A673 (cell line): ENCODE measurements around the gene KLRB1. TPM values are rescaled to one million over a fixed set of nuclear protein-coding genes. Genes with fewer than 3 reads are reported as not detected.
"Not testable (repeated sequence)": the region's sequence is repeated elsewhere in the genome, so short reads cannot be mapped to it uniquely, and the experiment has no call there.

Source experiments
- BruUV-seq: library from RNA; stranded (reverse); fragments of 400-500 nt; replicated peaks from 2 replicates; lab custom pipeline; 2021; lab: Mats Ljungman, UMichigan
- CTCF ChIA-PET: fragments of 300-600 bp; sonication (Branson Sonifier 250); formaldehyde crosslinking; loops from one replicate; lab custom pipeline; 2022; ENCODE audit warnings: antibody characterized with exemption; lab: Charles Lee
- POLR2A ChIA-PET: fragments of 300-600 bp; sonication (Branson Sonifier 250); formaldehyde crosslinking; loops from one replicate; lab custom pipeline; 2022; ENCODE audit warnings: antibody characterized with exemption; ENCODE audit not compliant: low non-redundant PET; lab: Charles Lee
- DNase-seq: peaks from one replicate; pipeline ENCODE4 v3.0.0-alpha.2; 2015; ENCODE audit warnings: low spot score
- H3K27ac ChIP-seq: fragments of 200-600 bp; sonication (generic); 2 replicates; pipeline ENCODE4 v1.5.1; 2016; ENCODE audit warnings: mixed run types, low read depth, mild to moderate bottlenecking, mixed read lengths, antibody characterized with exemption, low read length; ENCODE audit not compliant: poor library complexity, severe bottlenecking
- H3K27me3 ChIP-seq: fragments of 200-600 bp; sonication (generic); replicated peaks from 2 replicates; pipeline ENCODE4 v1.6.1; 2017; ENCODE audit warnings: mixed run types, low read depth, mild to moderate bottlenecking, mixed read lengths, antibody characterized with exemption, low read length; ENCODE audit not compliant: insufficient read depth, poor library complexity
- H3K36me3 ChIP-seq: fragments of 200-600 bp; sonication (generic); 2 replicates; pipeline ENCODE4 v1.6.1; 2016; ENCODE audit warnings: mixed run types, mild to moderate bottlenecking, mixed read lengths, antibody characterized with exemption, low read length; ENCODE audit not compliant: insufficient read depth, poor library complexity, severe bottlenecking
- H3K4me1 ChIP-seq: fragments of 200-600 bp; sonication (generic); 2 replicates; pipeline ENCODE4 v1.6.1; 2017; ENCODE audit warnings: mixed run types, mild to moderate bottlenecking, mixed read lengths, antibody characterized with exemption, low read length; ENCODE audit not compliant: insufficient read depth, poor library complexity, severe bottlenecking
- H3K4me3 ChIP-seq: fragments of 200-600 bp; sonication (generic); 2 replicates; pipeline ENCODE4 v1.5.1; 2016; ENCODE audit warnings: low read depth, mixed run types, mild to moderate bottlenecking, mixed read lengths, low read length; ENCODE audit not compliant: poor library complexity, severe bottlenecking
- H3K9me3 ChIP-seq: fragments of 200-600 bp; sonication (generic); 2 replicates; pipeline ENCODE4 v1.6.1; 2016; ENCODE audit warnings: mixed run types, low read depth, mild to moderate bottlenecking, mixed read lengths, antibody characterized with exemption, low read length; ENCODE audit not compliant: poor library complexity, severe bottlenecking
- intact Hi-C: fragments of 100-400 bp; cut with micrococcal nuclease; formaldehyde crosslinking; loops from one replicate; pipeline ENCODE4 v1.10.0; 2022; ENCODE audit not compliant: unreplicated experiment
- total RNA-seq: library from RNA; stranded (reverse); gene quantifications from 2 replicates; pipeline ENCODE4 v1.2.3, GENCODE V29; 2021

KLRB1 gene
- total RNA-seq, 1 experiment from 2014 or later, result not detected

DNA sequence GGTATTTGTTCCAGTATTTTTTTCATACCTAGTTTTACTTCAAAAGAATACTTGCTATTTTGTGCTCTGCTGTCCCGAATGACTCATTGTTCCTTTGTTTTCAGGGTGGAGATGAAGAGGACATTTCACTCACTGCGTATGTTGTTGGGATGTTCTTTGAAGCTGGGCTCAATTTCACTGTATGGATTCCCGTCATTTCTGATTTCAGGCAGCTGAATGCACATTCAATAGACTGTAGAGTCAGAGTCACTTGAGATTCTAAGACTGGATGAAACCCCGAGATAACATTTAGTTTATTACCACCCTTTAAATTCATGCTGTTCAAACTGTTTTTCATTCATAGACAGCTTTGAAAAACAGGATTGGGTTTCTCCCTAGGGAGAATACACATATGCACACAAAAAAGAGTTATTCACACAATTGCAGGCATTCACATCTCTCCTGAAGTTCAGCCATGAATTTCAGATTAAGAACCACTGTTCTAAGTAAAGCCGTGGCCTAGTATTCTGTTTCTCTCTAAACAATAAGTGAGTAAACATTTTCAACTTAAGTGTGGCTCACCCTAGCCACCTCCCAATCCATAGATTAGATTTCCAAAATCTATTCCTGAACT is 44.8 kb downstream of the KLRB1 start:
- intact Hi-C loops, CTCF ChIA-PET, H3K27me3 ChIP-seq, H3K4me3 ChIP-seq, H3K27ac ChIP-seq, DNase-seq, H3K9me3 ChIP-seq, H3K4me1 ChIP-seq, BruUV-seq, H3K36me3 ChIP-seq, POLR2A ChIA-PET: not testable (repeated sequence)

DNA sequence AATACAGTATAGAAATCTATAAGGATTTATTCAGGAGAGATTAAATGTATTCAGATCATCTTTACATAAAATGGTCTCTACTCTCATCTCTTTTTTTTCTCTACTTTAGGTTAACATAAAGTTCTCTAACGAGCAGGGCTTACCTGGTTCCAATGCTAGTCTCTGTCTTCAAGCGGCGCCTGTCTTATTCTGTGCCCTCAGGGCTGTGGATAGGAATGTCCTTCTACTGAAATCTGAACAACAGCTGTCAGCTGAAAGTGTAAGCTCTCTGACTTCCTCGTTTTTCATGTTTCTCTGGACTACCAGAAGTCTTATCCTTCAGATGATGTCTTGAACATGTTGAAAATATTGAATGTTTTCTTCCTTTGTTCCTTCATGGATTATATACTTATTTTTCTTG is 62.2 kb downstream of the KLRB1 start:
- H3K4me1 ChIP-seq, intact Hi-C loops, CTCF ChIA-PET, H3K27ac ChIP-seq, H3K36me3 ChIP-seq, H3K9me3 ChIP-seq, BruUV-seq, H3K4me3 ChIP-seq, H3K27me3 ChIP-seq, DNase-seq, POLR2A ChIA-PET: not testable (repeated sequence)

Other genes starting within 250 kb of the KLRB1 start
- 1.6 and 2.2 TPM in 2 replicates for gene CLEC2D, start 61.8 kb upstream of the KLRB1 start, total RNA-seq
- gene CLECL1, start 125.2 kb upstream of the KLRB1 start, total RNA-seq, result not detected in 2 replicates
- gene CD69, start 153.0 kb upstream of the KLRB1 start, total RNA-seq, result 0.26 TPM in 1 of 2 replicates, not detected in the other
- gene KLRF1, start 219.6 kb upstream of the KLRB1 start, total RNA-seq, result not detected in 2 replicates